ENCODE measurements around the gene IL1R2. TPM values are rescaled to one million over a fixed set of nuclear protein-coding genes. Genes with fewer than 3 reads are reported as not detected.

Gene IL1R2
- under 1 TPM in 1 of 6 donors, not detected in 5; 0.70 TPM for polyA plus RNA-seq (ENCODE audit: low read depth in 6 of 6)

DNA sequence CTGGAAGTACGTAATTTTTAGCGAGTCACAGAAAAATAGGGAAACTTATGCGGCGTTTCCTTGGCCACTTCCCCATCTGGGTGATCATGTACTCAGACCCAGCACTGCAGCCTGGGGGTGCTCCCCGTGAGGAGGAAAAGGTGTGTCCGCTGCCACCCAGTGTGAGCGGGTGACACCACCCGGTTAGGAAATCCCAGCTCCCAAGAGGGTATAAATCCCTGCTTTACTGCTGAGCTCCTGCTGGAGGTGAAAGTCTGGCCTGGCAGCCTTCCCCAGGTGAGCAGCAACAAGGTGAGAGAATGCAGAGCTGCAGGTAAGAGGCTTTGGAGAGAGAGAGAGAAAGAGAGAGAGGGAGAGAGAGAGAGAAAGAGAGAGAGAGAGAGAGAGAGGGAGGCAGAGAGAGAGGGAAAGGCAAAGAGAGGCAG is at the start of gene IL1R2:
IL1R2 (plus strand) TSS at position 240 of the 425 bp plus-strand sequence. CDS start 16,616 bp downstream, outside the sequence.
- Mint-ChIP-seq H3K27me3 (peaks cover 30 to 50% (median 32%) of the 10 kb centered on the region in 3 donors), H3K9me3 (peaks cover 0 to 6% (median 0%) of the 10 kb centered on the region in 7 donors), H3K4me3 (peak within 1 kb of the TSS in 2 of 8 donors; percentile 56 to 76), H3K4me1 (peaks cover 29 to 44% (median 39%) of the 10 kb centered on the region in 3 donors), H3K36me3 (no peaks in the 10 kb centered on the region), H3K27ac (peak within 1 kb of the TSS in 4 of 6 donors; percentile 3 to 87 (median 82))
- ATAC-seq (ENCODE audit: low read depth in 2 of 2) = peak; percentile 43 to 82
- DNase-seq = no peak

- DNase-seq = no peak
- Mint-ChIP-seq H3K9me3 (peaks cover 7 to 17% (median 10%) of the 10 kb centered on the region in 7 donors), H3K4me1 (no peaks in the 10 kb centered on the region), H3K4me3 (no peak overlapping the region), H3K27ac (no peak overlapping the region), H3K36me3 (peaks cover 10 to 14% of the 10 kb centered on the region in 2 donors), H3K27me3 (peaks cover 3 to 16% (median 11%) of the 10 kb centered on the region in 3 donors)
- ATAC-seq (ENCODE audit: low read depth in 2 of 2) = no peak
Measured at GRCh38 chr2:101942851-101943250, 48.9 kb upstream of the IL1R2 start.

DNA sequence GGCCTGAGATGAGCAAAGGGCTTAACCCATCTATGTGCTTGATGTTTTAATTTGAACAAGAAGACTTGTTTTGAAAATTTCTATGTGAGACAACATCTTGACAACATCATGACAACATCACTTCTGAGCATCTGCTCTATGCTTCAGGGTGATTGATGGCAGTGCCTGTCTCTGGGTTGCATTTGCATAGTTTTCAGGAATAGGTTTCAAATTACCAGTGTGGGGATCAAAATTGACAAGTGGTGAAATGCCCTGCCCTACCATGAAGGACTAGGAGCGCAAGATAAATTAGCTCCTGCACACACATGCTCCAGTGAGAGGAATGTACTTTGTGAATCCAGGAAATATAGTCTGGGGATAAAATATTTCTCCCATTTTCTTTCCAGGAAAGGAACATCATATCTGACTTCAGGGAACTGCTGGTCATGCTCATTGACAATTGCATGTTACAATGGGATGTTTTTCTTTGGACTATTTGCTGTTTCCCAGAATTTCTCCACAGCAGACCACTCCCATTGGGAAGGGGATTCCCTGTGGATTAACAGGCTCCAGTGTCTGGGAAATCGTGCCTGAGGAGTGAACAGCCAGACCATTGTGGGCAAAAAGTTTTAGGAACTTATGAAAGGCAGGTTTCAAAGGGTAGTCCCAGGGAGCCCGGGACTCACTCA is 45.3 kb upstream of the IL1R2 start:
- peaks cover 9 to 17% of the 10 kb centered on the region in 2 donors for H3K36me3 Mint-ChIP-seq
- H3K9me3 Mint-ChIP-seq = peaks cover 5 to 17% (median 11%) of the 10 kb centered on the region in 7 donors
- no peaks in the 10 kb centered on the region for H3K4me1 Mint-ChIP-seq
- H3K27me3 Mint-ChIP-seq = peaks cover 5 to 21% (median 14%) of the 10 kb centered on the region in 3 donors
- ATAC-seq (ENCODE audit: low read depth in 2 of 2) (no peak), DNase-seq (no peak)
- peak overlapping the region in 1 of 6 donors; percentile 39 for H3K27ac Mint-ChIP-seq
- H3K4me3 Mint-ChIP-seq = no peak overlapping the region

GRCh38 chr2:101947374-101947773 is 44.4 kb upstream of the IL1R2 start:
- no peak for DNase-seq
- ATAC-seq (ENCODE audit: low read depth in 2 of 2) = no peak
- Mint-ChIP-seq H3K9me3 (peaks cover 5 to 19% (median 13%) of the 10 kb centered on the region in 7 donors), H3K4me3 (no peak overlapping the region), H3K27ac (no peak overlapping the region), H3K4me1 (no peaks in the 10 kb centered on the region), H3K27me3 (peaks cover 5 to 21% (median 16%) of the 10 kb centered on the region in 3 donors), H3K36me3 (peaks cover 9 to 17% of the 10 kb centered on the region in 2 donors)

- Mint-ChIP-seq H3K36me3 (peaks cover 9 to 17% of the 10 kb centered on the region in 2 donors), H3K9me3 (peaks cover 5 to 27% (median 13%) of the 10 kb centered on the region in 7 donors), H3K4me1 (no peaks in the 10 kb centered on the region), H3K27me3 (peaks cover 5 to 21% (median 19%) of the 10 kb centered on the region in 3 donors), H3K27ac (no peak overlapping the region), H3K4me3 (no peak overlapping the region)
- DNase-seq = no peak
- no peak for ATAC-seq (ENCODE audit: low read depth in 2 of 2)
Measured at GRCh38 chr2:101948625-101949155, 43.1 kb upstream of the IL1R2 start.

DNA sequence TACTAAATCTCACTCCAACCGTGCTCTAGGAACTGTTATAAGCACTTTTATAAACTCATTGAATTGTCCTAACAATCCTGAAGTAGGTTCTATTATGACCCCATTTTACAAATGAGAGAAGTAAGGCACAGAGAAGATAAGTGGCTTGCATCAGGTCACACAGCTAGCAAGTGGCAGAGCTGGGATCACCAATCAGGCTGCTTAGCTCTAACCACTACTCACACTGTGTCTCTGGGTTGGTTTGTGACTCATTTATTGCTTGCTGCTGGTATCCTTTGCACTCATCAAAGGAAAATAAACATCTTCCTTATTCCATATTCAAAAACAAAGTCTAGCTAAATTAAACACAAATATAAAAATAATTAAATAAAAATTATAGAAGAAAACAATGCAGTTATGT is 42.5 kb upstream of the IL1R2 start:
- H3K4me1 Mint-ChIP-seq = no peaks in the 10 kb centered on the region
- no peak for DNase-seq
- no peak for ATAC-seq (ENCODE audit: low read depth in 2 of 2)
- peaks cover 5 to 21% (median 16%) of the 10 kb centered on the region in 3 donors for H3K27me3 Mint-ChIP-seq
- no peak overlapping the region for H3K4me3 Mint-ChIP-seq
- peaks cover 5 to 27% (median 13%) of the 10 kb centered on the region in 7 donors for H3K9me3 Mint-ChIP-seq
- no peak overlapping the region for H3K27ac Mint-ChIP-seq
- peaks cover 9 to 17% of the 10 kb centered on the region in 2 donors for H3K36me3 Mint-ChIP-seq

DNA sequence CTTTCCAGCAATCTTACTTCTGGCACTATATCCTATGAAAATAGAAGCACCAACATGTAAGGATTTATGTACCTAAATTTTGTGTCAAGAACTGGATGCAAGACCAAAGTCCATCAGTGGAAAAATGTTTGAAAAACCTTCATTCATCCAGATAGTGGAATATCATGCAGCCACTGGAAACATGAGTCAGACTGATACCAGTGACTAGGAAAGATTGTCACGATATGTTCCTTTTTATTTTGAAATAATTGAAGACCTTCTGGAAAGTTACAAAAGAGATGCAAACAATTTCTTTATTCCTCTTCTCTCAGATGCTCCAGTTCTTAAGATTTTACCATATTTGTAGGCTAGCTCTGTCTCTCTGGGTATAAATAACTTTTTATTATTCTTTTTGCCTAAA is 40.5 kb upstream of the IL1R2 start:
- Mint-ChIP-seq H3K27me3 (peaks cover 5 to 16% (median 8%) of the 10 kb centered on the region in 3 donors), H3K9me3 (peaks cover 6 to 27% (median 13%) of the 10 kb centered on the region in 7 donors), H3K4me3 (no peak overlapping the region), H3K4me1 (no peaks in the 10 kb centered on the region), H3K36me3 (peaks cover 9 to 17% of the 10 kb centered on the region in 2 donors), H3K27ac (no peak overlapping the region)
- DNase-seq (no peak), ATAC-seq (ENCODE audit: low read depth in 2 of 2) (no peak)

DNA sequence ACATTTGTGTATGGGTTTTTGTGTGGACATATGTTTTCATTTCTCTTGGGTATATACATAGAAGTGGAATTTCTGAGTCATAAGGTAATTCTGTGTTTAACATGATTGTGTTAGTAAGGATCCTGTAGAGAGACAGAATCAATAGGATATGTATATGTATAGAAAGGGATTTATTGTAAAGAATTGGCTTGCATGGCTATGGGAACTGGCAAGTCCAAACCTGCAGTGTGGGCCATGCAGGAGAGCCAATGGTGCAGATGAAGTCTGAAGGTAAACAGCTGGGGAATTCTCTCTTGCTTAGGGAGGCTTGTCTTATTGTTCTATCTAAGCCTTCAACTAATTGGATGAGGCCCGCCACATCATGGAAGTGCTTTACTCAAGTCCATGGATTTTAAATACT is 39.2 kb upstream of the IL1R2 start:
- no peak for DNase-seq
- Mint-ChIP-seq H3K9me3 (peaks cover 6 to 37% (median 13%) of the 10 kb centered on the region in 7 donors), H3K36me3 (peaks cover 9 to 18% of the 10 kb centered on the region in 2 donors), H3K27ac (no peak overlapping the region), H3K27me3 (peaks cover 5 to 15% (median 8%) of the 10 kb centered on the region in 3 donors), H3K4me1 (no peaks in the 10 kb centered on the region), H3K4me3 (no peak overlapping the region)
- ATAC-seq (ENCODE audit: low read depth in 2 of 2) = no peak

- no peak for DNase-seq
- H3K4me3 Mint-ChIP-seq = no peak overlapping the region
- peaks cover 0 to 6% (median 4%) of the 10 kb centered on the region in 3 donors for H3K27me3 Mint-ChIP-seq
- no peak for ATAC-seq (ENCODE audit: low read depth in 2 of 2)
- H3K9me3 Mint-ChIP-seq = peaks cover 2 to 33% (median 11%) of the 10 kb centered on the region in 7 donors
- peaks cover 0 to 9% of the 10 kb centered on the region in 2 donors for H3K36me3 Mint-ChIP-seq
- no peaks in the 10 kb centered on the region for H3K4me1 Mint-ChIP-seq
- H3K27ac Mint-ChIP-seq = no peak overlapping the region
Measured at GRCh38 chr2:101956465-101957438, 35.0 kb upstream of the IL1R2 start.

GRCh38 chr2:101958061-101958460 is 33.7 kb upstream of the IL1R2 start:
- Mint-ChIP-seq H3K4me3 (no peak overlapping the region), H3K4me1 (no peaks in the 10 kb centered on the region), H3K36me3 (peaks cover 0 to 9% of the 10 kb centered on the region in 2 donors), H3K27ac (no peak overlapping the region), H3K9me3 (peaks cover 2 to 25% (median 10%) of the 10 kb centered on the region in 7 donors), H3K27me3 (peaks cover 0 to 8% (median 0%) of the 10 kb centered on the region in 3 donors)
- no peak for DNase-seq
- no peak for ATAC-seq (ENCODE audit: low read depth in 2 of 2)

DNA sequence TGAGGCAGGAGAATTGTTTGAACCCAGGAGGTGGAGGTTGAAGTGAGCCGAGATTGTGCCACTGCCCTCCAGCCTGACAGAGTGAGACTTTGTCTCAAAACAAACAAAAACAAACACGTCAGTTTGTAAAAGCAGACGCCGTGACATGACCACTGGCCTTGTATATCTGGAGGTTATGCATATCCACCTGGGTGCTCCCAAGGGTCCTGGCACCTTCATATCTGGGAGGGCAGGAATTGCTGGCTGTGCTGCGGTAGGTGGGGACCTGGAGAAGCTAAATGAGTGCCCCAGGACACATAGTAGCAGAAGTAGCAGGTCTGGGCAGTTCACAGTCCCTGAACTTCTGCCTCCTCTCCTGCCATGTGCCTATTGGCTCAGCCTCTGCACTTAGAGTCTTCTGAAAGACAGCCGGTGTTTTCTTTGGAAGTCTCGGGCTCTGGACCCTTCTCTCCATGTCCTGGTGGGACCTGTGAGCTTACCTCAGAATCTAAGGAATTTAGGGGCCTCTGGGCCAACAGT is 30.9 kb upstream of the IL1R2 start:
- peaks cover 0 to 27% (median 9%) of the 10 kb centered on the region in 3 donors for H3K27me3 Mint-ChIP-seq
- DNase-seq = no peak
- no peak for ATAC-seq (ENCODE audit: low read depth in 2 of 2)
- no peaks in the 10 kb centered on the region for H3K4me1 Mint-ChIP-seq
- peaks cover 0 to 9% of the 10 kb centered on the region in 2 donors for H3K36me3 Mint-ChIP-seq
- no peak overlapping the region for H3K27ac Mint-ChIP-seq
- no peak overlapping the region for H3K4me3 Mint-ChIP-seq
- H3K9me3 Mint-ChIP-seq = peaks cover 2 to 24% (median 10%) of the 10 kb centered on the region in 7 donors

GRCh38 chr2:101961338-101962191 is 30.2 kb upstream of the IL1R2 start:
- peaks cover 0 to 27% (median 9%) of the 10 kb centered on the region in 3 donors for H3K27me3 Mint-ChIP-seq
- peak overlapping the region in 1 of 6 donors; percentile 22 for H3K27ac Mint-ChIP-seq
- DNase-seq (no peak), ATAC-seq (ENCODE audit: low read depth in 2 of 2) (no peak)
- peaks cover 0 to 9% of the 10 kb centered on the region in 2 donors for H3K36me3 Mint-ChIP-seq
- H3K4me3 Mint-ChIP-seq = no peak overlapping the region
- H3K4me1 Mint-ChIP-seq = no peaks in the 10 kb centered on the region
- H3K9me3 Mint-ChIP-seq = peaks cover 2 to 23% (median 10%) of the 10 kb centered on the region in 7 donors
